BE2C (cell line): ENCODE measurements around the gene SMARCAL1.

Experiments
- DNase-seq: peaks from one replicate; pipeline ENCODE4 v3.0.0-alpha.2; 2020
- H3K27me3 ChIP-seq: fragments of 250-450 bp; sonication (Bioruptor Pico); 2 replicates; pipeline ENCODE4 v1.5.1; 2020; ENCODE audit warnings: mild to moderate bottlenecking
- H3K36me3 ChIP-seq: fragments of 250-450 bp; sonication (Bioruptor Pico); 2 replicates; pipeline ENCODE4 v1.5.1; 2020; ENCODE audit warnings: mild to moderate bottlenecking
- H3K4me1 ChIP-seq: fragments of 250-450 bp; sonication (Bioruptor Pico); 2 replicates; pipeline ENCODE4 v1.5.1; 2020
- H3K4me3 ChIP-seq: 2 replicates; pipeline ENCODE4 v1.5.1; 2011; ENCODE audit warnings: low read depth, low read length
- H3K9me3 ChIP-seq: fragments of 250-450 bp; sonication (Bioruptor Pico); 2 replicates; pipeline ENCODE4 v1.5.1; 2020
- CTCF ChIP-seq: IDR thresholded peaks from 2 replicates; pipeline ENCODE4 v1.5.1; 2012; ENCODE audit warnings: mild to moderate bottlenecking, low read depth, low read length

SMARCAL1 gene

GRCh38 chr2:216423071-216423470 is 10.8 kb downstream of the SMARCAL1 start:
- no peak for TF ChIP-seq CTCF
- peaks cover 13% of the 10 kb centered on the region for H3K36me3 ChIP-seq
- no peak for DNase-seq
- H3K4me3 ChIP-seq, result no peak overlapping the region
- H3K27me3 ChIP-seq, result no peaks in the 10 kb centered on the region
- H3K4me1 ChIP-seq, result no peaks in the 10 kb centered on the region
- H3K9me3 ChIP-seq, result no peaks in the 10 kb centered on the region

DNA sequence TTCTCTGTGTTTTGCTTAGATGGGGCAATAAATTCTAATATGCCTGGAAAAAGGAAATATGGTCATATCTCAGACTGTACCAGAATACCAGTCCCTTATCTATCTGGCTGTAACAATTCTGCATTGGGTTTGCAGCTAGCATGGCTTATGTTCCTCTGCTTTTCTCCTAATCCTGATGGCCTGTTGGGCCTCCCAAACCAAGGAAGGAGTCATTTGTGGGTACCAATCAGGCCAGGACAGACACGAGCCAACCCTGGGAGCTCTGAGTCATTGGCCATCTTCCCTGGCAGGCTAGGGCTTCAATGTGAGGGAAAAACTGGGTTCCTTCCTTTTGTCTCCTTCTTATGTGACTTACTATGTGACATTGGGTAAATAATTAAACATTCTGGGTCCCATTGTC is 12.0 kb downstream of the SMARCAL1 start:
- H3K27me3 ChIP-seq, result no peaks in the 10 kb centered on the region
- DNase-seq, result no peak
- no peak overlapping the region for H3K4me3 ChIP-seq
- no peaks in the 10 kb centered on the region for H3K9me3 ChIP-seq
- H3K36me3 ChIP-seq, result peaks cover 21% of the 10 kb centered on the region
- TF ChIP-seq CTCF, result no peak
- H3K4me1 ChIP-seq, result no peaks in the 10 kb centered on the region

GRCh38 chr2:216425008-216425787 is 12.9 kb downstream of the SMARCAL1 start:
- no peaks in the 10 kb centered on the region for H3K27me3 ChIP-seq
- TF ChIP-seq CTCF, result no peak
- H3K4me1 ChIP-seq, result no peaks in the 10 kb centered on the region
- H3K9me3 ChIP-seq, result no peaks in the 10 kb centered on the region
- no peak overlapping the region for H3K4me3 ChIP-seq
- no peak for DNase-seq
- H3K36me3 ChIP-seq, result peaks cover 29% of the 10 kb centered on the region

DNA sequence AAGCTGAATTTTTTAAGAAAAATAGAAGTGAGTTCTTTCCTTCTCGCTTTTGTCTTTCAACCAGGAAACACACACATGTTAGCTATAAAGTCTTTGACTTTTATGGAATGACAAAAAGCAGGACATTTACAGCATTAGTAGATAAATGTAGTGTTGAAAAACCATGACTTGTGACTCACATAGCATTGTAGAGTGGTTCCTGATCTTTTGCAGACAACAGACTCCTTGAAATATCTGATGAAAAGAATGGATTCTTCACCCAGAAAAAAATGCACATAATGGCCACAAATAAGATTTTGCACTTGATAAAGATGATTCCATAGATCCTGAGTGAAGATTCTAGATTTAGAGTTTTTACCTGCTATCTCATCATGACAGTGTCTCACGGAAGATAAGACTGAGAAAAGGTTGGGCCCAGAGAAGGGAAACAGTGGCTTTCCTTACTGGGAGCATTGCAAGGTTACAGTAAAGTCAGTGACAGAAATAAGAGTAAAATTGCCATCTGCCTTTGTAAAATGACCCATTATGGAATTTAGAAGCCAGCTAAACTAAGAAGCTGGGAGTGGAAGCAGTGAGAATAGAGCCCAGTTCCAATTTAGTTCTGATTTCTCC is 14.0 kb downstream of the SMARCAL1 start:
- peaks cover 34% of the 10 kb centered on the region for H3K36me3 ChIP-seq
- no peak for DNase-seq
- H3K27me3 ChIP-seq, result no peaks in the 10 kb centered on the region
- no peak overlapping the region for H3K4me3 ChIP-seq
- no peaks in the 10 kb centered on the region for H3K9me3 ChIP-seq
- H3K4me1 ChIP-seq, result no peaks in the 10 kb centered on the region
- no peak for TF ChIP-seq CTCF

- Histone ChIP-seq H3K27me3 (no peaks in the 10 kb centered on the region), H3K4me3 (no peak overlapping the region), H3K4me1 (no peaks in the 10 kb centered on the region), H3K36me3 (peaks cover 32% of the 10 kb centered on the region), H3K9me3 (no peaks in the 10 kb centered on the region)
- DNase-seq, result no peak
- no peak for TF ChIP-seq CTCF
Observed at GRCh38 chr2:216426938-216427337, 14.7 kb downstream of the SMARCAL1 start.
